Heart right ventricle (tissue), 16 donors: ENCODE results near the gene PAN2. TPM values are rescaled to one million over a fixed set of nuclear protein-coding genes. Genes with fewer than 3 reads are reported as not detected.

ENCODE experiments used
- ATAC-seq, 8 donors: fragments of 200-7000 bp; cut with Tn5 transposase; one replicate each; pipeline ENCODE4 v1.9.1; 2020; ENCODE audit warnings: mild to moderate bottlenecking in 8 of 8, moderate library complexity in 8 of 8, moderate number of reproducible peaks in 1 of 8
- DNase-seq, 2 donors: peaks; one replicate each; pipeline ENCODE4 v3.0.0-alpha.2; 2020
- H3K27ac ChIP-seq, 10 donors: fragments of 200-600 bp; sonication (generic) in 2 of 10; one replicate each; pipeline versions ENCODE4 v1.5.0 to v1.8.0; 2020 to 2022; ENCODE audit warnings: mild to moderate bottlenecking in 3 of 10
- H3K27me3 ChIP-seq, 7 donors: fragments of 200-600 bp; one replicate each; pipeline ENCODE4 v1.8.0; 2021 to 2022; ENCODE audit warnings: mild to moderate bottlenecking in 2 of 7
- H3K36me3 ChIP-seq, 9 donors: fragments of 200-600 bp; sonication (generic) in 1 of 9; one replicate each; pipeline versions ENCODE4 v1.5.0 to v1.8.0; 2020 to 2022; ENCODE audit warnings: mild to moderate bottlenecking in 2 of 9
- H3K4me1 ChIP-seq, 9 donors: fragments of 200-600 bp; sonication (generic) in 1 of 9; one replicate each; pipeline versions ENCODE4 v1.5.0 to v1.8.0; 2020 to 2022; ENCODE audit warnings: mild to moderate bottlenecking in 4 of 9
- H3K4me3 ChIP-seq, 10 donors: fragments of 200-600 bp; sonication (generic) in 2 of 10; one replicate each; pipeline versions ENCODE4 v1.5.0 to v1.8.0; 2020 to 2022; ENCODE audit warnings: mild to moderate bottlenecking in 7 of 10, moderate library complexity in 2 of 10
- H3K9me3 ChIP-seq, 11 donors: fragments of 200-600 bp in 10 of 11; sonication (generic) in 2 of 11; one replicate each; pipeline versions ENCODE4 v1.5.0 to v1.8.0; 2013 to 2022; ENCODE audit warnings: mild to moderate bottlenecking in 2 of 11, control low read depth in 1 of 11, moderate library complexity in 1 of 11
- WGBS, 2 donors: extraction: QIAGEN DNeasy Blood & Tissue Kit; methylation state at CpG; one replicate each; pipeline ENCODE4 v1.1.7; 2013; ENCODE audit warnings: inconsistent platforms in 1 of 2; 5-methylcytosine and 5-hydroxymethylcytosine counted together
- intact Hi-C, 10 donors: fragments of 100-400 bp; cut with DNase I; formaldehyde crosslinking; loops; one replicate each; pipeline versions ENCODE4 v1.11.1 to v1.14.2; 2022
- polyA plus RNA-seq, 2 donors: library from polyadenylated mRNA; stranded (reverse); fragments of 200-250 nt; gene quantifications; one replicate each; pipeline ENCODE4 v1.2.3, GENCODE V29; 2013
- total RNA-seq, 10 donors: library from RNA; stranded (reverse); fragmentation: NEBNext Ultra II Directional in 3 of 10; extraction: Animal tissue kit (Norgen Biotek cat#: 25700) in 3 of 10; gene quantifications; one replicate each; pipeline versions ENCODE4 v1.2.1 to v1.2.4, GENCODE V29; 2021 to 2023
- TF ChIP-seq, protein P1 (sequence below), 9 donors: fragments of 200-600 bp; sonication (generic) in 2 of 9; IDR thresholded peaks; one replicate each; pipeline versions ENCODE4 v1.5.0 to v1.8.0; 2021 to 2022; ENCODE audit warnings: antibody characterized with exemption in 9 of 9, mild to moderate bottlenecking in 5 of 9, moderate library complexity in 1 of 9
- donor health status: Arrhythmogenic right ventricular cardiomyopathy.
- donor health status: ischemic (EF 13 %, LVEDD 7.1; RV severe dilation, severe dysfunction).
- donor health status: healthy with polysubstance abuse.
- donor health status: DM: no; HTN: yes; CAD: no.
- donor health status: DM: no; HTN: no; CAD: no.
- donor health status: ischemic (EF 25% LVEDD 6.9; RV normal size, moderate dysfunction).
- donor health status: ischemic (EF 25% LVEDD 5.7; RV mildly dilated, moderate dysfunction).
- donor health status: healthy.
- donor health status: DM: yes; HTN: yes; CAD: no.
- donor health status: Ischemic cardiomyopathy.
- donor health status: ischemic (EF 35%, LVEDD 5.7; RV mildly dilated, moderate dysfunction).
- donor health status: nonischemic (EF 11% LVEDD 7.7; RV severe dilation, severe dysfunction).
- donor health status: DM: yes; HTN: yes; CAD: no.
- donor health status: PGD.
- donor health status: ischemic (EF 29% LVEDD 5.4; RV normal size, mild dysfunction).
- donor health status: nonischemic (EF 23%, LVEDD 6.1; RV moderate dilation, normal function).

PAN2 gene
- total and polyA plus RNA-seq, 12 donors, result 20.6 to 85.3 (median 38.1) TPM

DNA sequence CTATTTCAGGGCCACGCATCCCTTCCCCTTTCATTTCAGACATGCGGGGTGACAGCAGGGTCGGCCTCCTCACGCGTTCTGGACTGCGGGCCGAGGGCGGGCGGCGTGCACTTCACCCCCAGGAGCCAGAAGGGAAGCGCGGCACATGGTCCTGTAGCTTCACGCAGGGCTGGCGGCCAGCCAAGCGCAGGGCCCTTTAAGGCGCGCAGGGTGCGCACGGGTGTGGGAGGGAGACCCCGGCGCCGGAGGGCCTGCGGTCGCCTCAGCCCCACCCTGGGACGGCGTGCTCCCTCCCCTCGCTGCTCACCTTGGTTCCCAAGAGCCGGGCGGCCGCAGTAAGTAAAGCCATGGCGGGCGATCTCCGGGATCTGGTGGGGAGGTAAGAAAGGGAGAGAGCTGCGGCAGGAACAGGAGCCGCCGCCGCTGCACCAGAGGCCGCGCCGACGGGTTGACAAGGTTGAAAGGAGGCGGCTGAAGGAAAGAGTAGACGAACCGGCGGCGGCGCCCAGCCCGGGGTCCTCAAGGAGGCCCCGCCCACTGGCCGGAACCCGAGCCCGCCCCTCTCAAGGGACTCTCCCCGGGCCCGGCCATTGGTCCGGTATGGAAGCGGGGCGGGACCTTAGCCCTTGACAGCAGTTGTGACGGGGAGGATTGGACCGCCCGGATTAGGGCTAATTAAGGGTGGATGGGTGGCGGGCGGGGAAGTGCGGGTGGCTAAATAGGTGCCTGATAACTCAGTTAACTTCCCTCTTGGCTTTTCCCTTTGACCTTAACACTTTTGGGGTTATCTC is 33.8 kb downstream of the PAN2 start, which contains the start of gene CS:
TSS of gene CS (minus strand) at position 478 of the 791 bp plus-strand sequence. CDS start at position 349, 129 bp downstream.
- Histone ChIP-seq H3K9me3 (no peaks in the 10 kb centered on the region), H3K4me1 (peaks cover 19 to 72% (median 58%) of the 10 kb centered on the region in 9 donors), H3K4me3 (peak within 1 kb of the TSS; percentile 68 to 99 (median 84)), H3K36me3 (peaks cover 0 to 56% (median 4%) of the 10 kb centered on the region in 9 donors), H3K27ac (peak within 1 kb of the TSS; percentile 87 to 100 (median 96)), H3K27me3 (no peaks in the 10 kb centered on the region)
- ATAC-seq (peak; percentile 97 to 99 (median 98)), DNase-seq (peak; percentile 98 to 99)
- intact Hi-C loops, result loop anchor here in 2 of 10 donors (2.0 kb wide), 2 partner anchors 17 to 33 kb away; partner anchors contain the start of gene COQ10A (in 2 of the 2)
- 0% methylated on average over 62 to 63 of the region's 63 CpGs for WGBS, 2 donors
- TF ChIP-seq, protein P1, sequence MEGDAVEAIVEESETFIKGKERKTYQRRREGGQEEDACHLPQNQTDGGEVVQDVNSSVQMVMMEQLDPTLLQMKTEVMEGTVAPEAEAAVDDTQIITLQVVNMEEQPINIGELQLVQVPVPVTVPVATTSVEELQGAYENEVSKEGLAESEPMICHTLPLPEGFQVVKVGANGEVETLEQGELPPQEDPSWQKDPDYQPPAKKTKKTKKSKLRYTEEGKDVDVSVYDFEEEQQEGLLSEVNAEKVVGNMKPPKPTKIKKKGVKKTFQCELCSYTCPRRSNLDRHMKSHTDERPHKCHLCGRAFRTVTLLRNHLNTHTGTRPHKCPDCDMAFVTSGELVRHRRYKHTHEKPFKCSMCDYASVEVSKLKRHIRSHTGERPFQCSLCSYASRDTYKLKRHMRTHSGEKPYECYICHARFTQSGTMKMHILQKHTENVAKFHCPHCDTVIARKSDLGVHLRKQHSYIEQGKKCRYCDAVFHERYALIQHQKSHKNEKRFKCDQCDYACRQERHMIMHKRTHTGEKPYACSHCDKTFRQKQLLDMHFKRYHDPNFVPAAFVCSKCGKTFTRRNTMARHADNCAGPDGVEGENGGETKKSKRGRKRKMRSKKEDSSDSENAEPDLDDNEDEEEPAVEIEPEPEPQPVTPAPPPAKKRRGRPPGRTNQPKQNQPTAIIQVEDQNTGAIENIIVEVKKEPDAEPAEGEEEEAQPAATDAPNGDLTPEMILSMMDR (IDR thresholded peaks at IDR 0.05), result no peak

DNA sequence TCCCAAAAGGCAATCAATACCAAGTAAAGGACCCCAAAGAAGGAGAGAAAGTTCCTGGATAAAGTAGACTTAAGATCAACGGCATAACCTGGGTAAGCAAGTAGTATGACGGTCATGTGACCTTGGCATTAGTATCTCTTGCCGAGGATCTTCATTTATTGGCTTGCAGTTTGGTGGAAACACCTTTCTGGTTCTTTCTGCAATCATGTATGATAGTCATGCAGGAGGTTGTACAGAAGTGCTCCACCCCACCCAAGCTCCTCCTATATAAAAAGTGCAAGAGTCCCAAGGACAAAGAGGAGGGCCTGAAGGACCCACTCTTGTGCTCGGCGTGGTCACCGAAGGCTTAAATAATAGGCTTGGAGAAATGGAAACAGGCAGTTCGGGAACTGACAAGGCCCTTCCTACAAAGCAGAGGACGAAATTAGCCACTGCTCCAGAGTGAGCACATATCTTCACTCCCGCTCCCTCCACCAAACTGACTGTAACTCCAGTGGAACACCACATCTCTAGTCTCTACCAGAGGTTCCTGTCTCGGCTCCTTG is 34.4 kb downstream of the PAN2 start:
- peaks cover 0 to 54% (median 4%) of the 10 kb centered on the region in 9 donors for H3K36me3 ChIP-seq
- peak overlapping the region; percentile 68 to 99 (median 84) for H3K4me3 ChIP-seq
- TF ChIP-seq, protein P1 (IDR thresholded peaks at IDR 0.05), result no peak
- DNase-seq, result no peak
- peak overlapping the region; percentile 87 to 100 (median 96) for H3K27ac ChIP-seq
- H3K9me3 ChIP-seq, result no peaks in the 10 kb centered on the region
- H3K4me1 ChIP-seq, result peaks cover 19 to 79% (median 62%) of the 10 kb centered on the region in 9 donors
- WGBS, 2 donors, result 1 to 2% methylated on average over 10 of the region's 10 CpGs
- intact Hi-C loops, result no loop called here
- peak in 7 of 8 donors; percentile 2 to 23 (median 3) for ATAC-seq
- no peaks in the 10 kb centered on the region for H3K27me3 ChIP-seq

DNA sequence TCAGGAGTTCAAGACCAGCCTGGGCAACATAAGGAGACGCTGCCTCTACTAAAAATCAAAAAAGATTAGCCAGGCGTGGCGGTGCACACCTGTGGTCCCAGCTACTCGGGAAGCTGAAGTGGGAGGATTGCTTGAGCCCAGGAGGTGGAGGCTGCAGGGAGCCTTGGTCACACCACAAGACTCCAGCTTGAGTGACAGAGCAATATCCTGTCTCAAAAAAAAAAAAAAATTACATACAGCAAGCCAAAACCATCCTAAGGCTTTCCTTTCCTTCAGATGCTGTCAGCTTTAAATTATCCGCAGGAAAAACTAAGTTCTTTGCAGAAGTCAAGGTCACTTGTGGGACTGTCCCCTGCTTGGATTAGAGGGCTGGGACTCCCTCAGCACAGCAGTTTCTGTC is 35.0 kb downstream of the PAN2 start:
- no peak for DNase-seq
- Histone ChIP-seq H3K4me1 (peaks cover 19 to 83% (median 64%) of the 10 kb centered on the region in 9 donors), H3K9me3 (no peaks in the 10 kb centered on the region), H3K4me3 (peak overlapping the region; percentile 68 to 99 (median 84)), H3K27me3 (no peaks in the 10 kb centered on the region), H3K27ac (peak overlapping the region in 9 of 10 donors; percentile 94 to 100 (median 97)), H3K36me3 (peaks cover 0 to 54% (median 4%) of the 10 kb centered on the region in 9 donors)
- TF ChIP-seq, protein P1 (IDR thresholded peaks at IDR 0.05), result no peak
- ATAC-seq, result no peak
- intact Hi-C loops, result no loop called here
- WGBS, 2 donors, result 65 to 66% methylated on average over 5 of the region's 5 CpGs

DNA sequence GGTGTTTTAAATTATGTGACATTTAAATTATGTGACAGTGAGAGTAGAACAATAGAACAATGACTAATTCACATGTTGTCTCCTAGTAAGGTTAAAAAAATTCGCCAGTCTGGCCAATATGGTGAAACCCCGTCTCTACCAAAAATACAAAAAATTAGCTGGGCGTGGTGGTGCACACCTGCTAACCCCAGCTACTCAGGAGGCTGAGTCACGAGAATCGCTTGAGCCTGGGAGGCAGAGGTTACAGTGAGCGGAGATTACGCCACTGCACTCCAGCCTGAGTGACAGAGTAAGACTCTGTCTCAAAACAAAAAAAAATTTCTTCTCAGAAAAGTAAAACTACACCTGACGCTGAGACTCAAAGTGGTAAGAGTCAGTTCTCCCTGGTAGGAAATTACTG is 36.4 kb downstream of the PAN2 start:
- no peak overlapping the region for H3K4me3 ChIP-seq
- H3K9me3 ChIP-seq, result no peaks in the 10 kb centered on the region
- intact Hi-C loops, result no loop called here
- TF ChIP-seq, protein P1 (IDR thresholded peaks at IDR 0.05), result no peak
- WGBS, 2 donors, result 90 to 94% methylated on average over 8 of the region's 8 CpGs
- H3K36me3 ChIP-seq, result peaks cover 0 to 54% (median 4%) of the 10 kb centered on the region in 9 donors
- peak overlapping the region in 3 of 10 donors; percentile 46 to 100 (median 97) for H3K27ac ChIP-seq
- peaks cover 19 to 87% (median 71%) of the 10 kb centered on the region in 9 donors for H3K4me1 ChIP-seq
- no peaks in the 10 kb centered on the region for H3K27me3 ChIP-seq
- DNase-seq (no peak), ATAC-seq (no peak)
